DOHH2 (cell line): ENCODE data around the gene MYBPC3.
A peak's percentile ranks its signal among the peaks of the same experiment; 100 is the strongest.

Experiments
- H3F3A ChIP-seq: fragments of 200-600 bp; sonication (generic), shearing (Covaris generic); 2 replicates; pipeline ENCODE4 v1.6.0; 2016; ENCODE audit warnings: antibody characterized with exemption, mild to moderate bottlenecking; ENCODE audit not compliant: control insufficient read depth, insufficient read depth
- H3K27ac ChIP-seq: fragments of 200-600 bp; sonication (generic); 2 replicates; pipeline ENCODE4 v1.5.1; 2014; ENCODE audit warnings: low read depth, mild to moderate bottlenecking, low read length, moderate library complexity
- H3K27me3 ChIP-seq: fragments of 200-600 bp; sonication (generic); 2 replicates; pipeline ENCODE4 v1.6.1; 2014; ENCODE audit warnings: mild to moderate bottlenecking, low read length, mixed read lengths; ENCODE audit not compliant: control insufficient read depth
- H3K36me3 ChIP-seq: fragments of 200-600 bp; sonication (generic); 2 replicates; pipeline ENCODE4 v1.6.1; 2014; ENCODE audit warnings: mild to moderate bottlenecking, low read length, moderate library complexity, mixed read lengths; ENCODE audit not compliant: control insufficient read depth
- H3K4me1 ChIP-seq: fragments of 200-600 bp; sonication (generic); 2 replicates; pipeline ENCODE4 v1.6.1; 2014; ENCODE audit warnings: mild to moderate bottlenecking, low read length, mixed read lengths; ENCODE audit not compliant: control insufficient read depth
- H3K4me2 ChIP-seq: fragments of 200-600 bp; sonication (generic); 2 replicates; pipeline ENCODE4 v1.6.0; 2014; ENCODE audit warnings: mild to moderate bottlenecking, low read length, moderate library complexity
- H3K4me3 ChIP-seq: fragments of 200-600 bp; sonication (generic); 2 replicates; pipeline ENCODE4 v1.5.1; 2014; ENCODE audit warnings: mild to moderate bottlenecking, low read length, mixed read lengths
- H3K79me2 ChIP-seq: fragments of 200-600 bp; sonication (generic); 2 replicates; pipeline ENCODE4 v1.6.1; 2014; ENCODE audit warnings: mild to moderate bottlenecking, low read length, mixed read lengths; ENCODE audit not compliant: control insufficient read depth
- H3K9me2 ChIP-seq: fragments of 200-600 bp; sonication (generic); replicated peaks from 2 replicates; pipeline ENCODE4 v1.6.1; 2014; ENCODE audit warnings: mild to moderate bottlenecking, low read length, mixed read lengths; ENCODE audit not compliant: control insufficient read depth
- H3K9me3 ChIP-seq: fragments of 200-600 bp; sonication (generic); 2 replicates; pipeline ENCODE4 v1.6.1; 2014; ENCODE audit warnings: antibody characterized with exemption, low read length, mixed read lengths; ENCODE audit not compliant: control insufficient read depth, insufficient read depth
- H4K20me1 ChIP-seq: fragments of 200-600 bp; sonication (generic); 2 replicates; pipeline ENCODE4 v1.6.0; 2014; ENCODE audit warnings: low read depth, mild to moderate bottlenecking, antibody characterized with exemption, low read length, moderate library complexity; ENCODE audit not compliant: control insufficient read depth, insufficient read depth
- CTCF ChIP-seq: fragments of 200-600 bp; sonication (generic); IDR thresholded peaks from one replicate; pipeline ENCODE4 v1.5.1; 2014; ENCODE audit warnings: antibody characterized with exemption, mild to moderate bottlenecking, low read depth, low read length; ENCODE audit not compliant: poor library complexity, severe bottlenecking
- EZH2phosphoT487 ChIP-seq: fragments of 200-600 bp; sonication (generic); IDR thresholded peaks from 2 replicates; pipeline ENCODE4 v1.6.1; 2017; ENCODE audit warnings: borderline replicate concordance, mild to moderate bottlenecking, antibody characterized with exemption, low read length, moderate library complexity, mixed read lengths

The MYBPC3 gene

GRCh38 chr11:47348859-47349258 is 3.6 kb downstream of the MYBPC3 start:
- Histone ChIP-seq H3F3A (0 out of 2 replicates have a peak, but pooled peaks cover under 1% of the 10 kb centered on the region), H3K79me2 (no peaks in the 10 kb centered on the region), H3K4me1 (no peaks in the 10 kb centered on the region; the same call in 1 of the 2 replicates), H3K9me2 (no peaks in the 10 kb centered on the region), H3K4me3 (no peak overlapping the region), H3K36me3 (no peaks in the 10 kb centered on the region), H4K20me1 (no peaks in the 10 kb centered on the region), H3K27ac (no peak overlapping the region), H3K4me2 (no peak overlapping the region), H3K27me3 (no peaks in the 10 kb centered on the region), H3K9me3 (no peaks in the 10 kb centered on the region)
- TF ChIP-seq CTCF (peak; percentile 31), EZH2phosphoT487 (no peak)

DNA sequence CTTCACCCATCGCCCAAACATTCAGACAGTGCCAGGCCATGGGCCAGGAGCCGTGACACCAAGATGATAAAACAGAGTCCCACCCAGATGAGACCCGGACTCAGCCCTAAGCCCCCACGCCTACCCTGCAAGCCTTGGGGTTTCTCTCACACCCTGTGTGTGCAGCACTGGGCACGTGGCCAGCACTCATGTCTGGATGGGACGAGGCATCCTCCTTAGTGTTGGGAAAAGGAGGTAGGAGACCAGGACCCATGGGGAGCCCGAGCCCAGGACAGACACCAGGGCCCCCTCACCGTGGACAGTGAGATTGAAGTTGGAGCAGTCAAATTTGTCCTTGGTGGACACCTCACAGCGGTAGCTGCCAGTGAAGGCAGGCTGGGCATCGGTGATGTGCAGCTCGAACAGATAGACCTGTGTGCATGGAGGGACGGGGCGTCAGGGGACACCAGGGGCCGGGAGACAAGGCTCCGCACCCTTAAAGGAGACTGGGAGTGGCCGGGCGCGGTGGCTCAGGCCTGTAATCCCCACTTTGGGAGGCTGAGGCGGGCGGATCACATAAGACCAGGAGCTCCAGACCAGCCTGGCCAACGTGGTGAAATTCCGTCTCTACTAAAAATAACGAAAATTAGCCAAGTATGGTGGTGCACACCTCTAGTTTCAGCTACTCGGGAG is 4.2 kb downstream of the MYBPC3 start:
- no peaks in the 10 kb centered on the region for H3F3A ChIP-seq
- H3K27me3 ChIP-seq = no peaks in the 10 kb centered on the region
- H3K79me2 ChIP-seq = no peaks in the 10 kb centered on the region
- TF ChIP-seq EZH2phosphoT487 (no peak), CTCF (no peak)
- no peaks in the 10 kb centered on the region for H4K20me1 ChIP-seq
- no peaks in the 10 kb centered on the region for H3K9me2 ChIP-seq
- H3K4me2 ChIP-seq = no peak overlapping the region
- no peaks in the 10 kb centered on the region for H3K4me1 ChIP-seq
- no peaks in the 10 kb centered on the region for H3K36me3 ChIP-seq
- H3K27ac ChIP-seq = no peak overlapping the region
- no peaks in the 10 kb centered on the region for H3K9me3 ChIP-seq
- H3K4me3 ChIP-seq = no peak overlapping the region

DNA sequence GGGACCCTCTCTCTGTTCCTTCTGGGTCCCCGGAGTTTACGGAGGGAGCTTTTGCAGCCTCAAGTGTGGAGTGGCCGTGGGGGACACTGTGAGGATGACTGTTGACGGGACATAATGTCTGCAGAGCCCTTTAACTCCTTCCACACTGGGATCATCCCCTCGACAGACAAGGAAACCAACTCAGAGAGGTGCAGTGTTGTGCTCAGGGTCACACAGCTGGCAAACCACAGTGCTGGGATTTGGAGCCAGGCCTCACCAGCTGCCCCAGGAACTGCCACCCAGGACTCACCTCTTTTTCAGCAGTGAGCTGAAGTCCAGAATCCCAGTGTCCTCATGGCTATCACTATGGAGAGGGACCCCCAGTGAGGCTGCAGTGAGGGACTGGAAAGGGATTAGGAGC is 5.4 kb downstream of the MYBPC3 start:
- H3K4me1 ChIP-seq = no peaks in the 10 kb centered on the region
- no peaks in the 10 kb centered on the region for H3F3A ChIP-seq
- H3K36me3 ChIP-seq = no peaks in the 10 kb centered on the region
- no peak for TF ChIP-seq EZH2phosphoT487
- no peak for TF ChIP-seq CTCF
- no peak overlapping the region for H3K4me3 ChIP-seq
- H3K27me3 ChIP-seq = no peaks in the 10 kb centered on the region
- no peaks in the 10 kb centered on the region for H4K20me1 ChIP-seq
- H3K79me2 ChIP-seq = no peaks in the 10 kb centered on the region
- no peak overlapping the region for H3K27ac ChIP-seq
- no peak overlapping the region for H3K4me2 ChIP-seq
- no peaks in the 10 kb centered on the region for H3K9me2 ChIP-seq
- no peaks in the 10 kb centered on the region for H3K9me3 ChIP-seq
